Duodenal mucosa (tissue), 2 donors: Measurements from ENCODE around the gene ZDHHC11.
"Not testable (repeated sequence)": the region's sequence is repeated elsewhere in the genome, so short reads cannot be mapped to it uniquely, and the experiment has no call there.

Experiments used
- H3K27ac ChIP-seq: one replicate; pipeline ENCODE4 v1.7.0; 2013; ENCODE audit warnings: low read depth, low read length
- H3K27me3 ChIP-seq, 2 donors: one replicate each; pipeline ENCODE4 v1.7.0; 2013; ENCODE audit warnings: low read length in 2 of 2, control low read depth in 1 of 2; ENCODE audit not compliant: insufficient read depth in 2 of 2, control insufficient read depth in 1 of 2
- H3K36me3 ChIP-seq, 2 donors: one replicate each; pipeline ENCODE4 v1.7.0; 2013; ENCODE audit warnings: low read length in 2 of 2, control low read depth in 1 of 2; ENCODE audit not compliant: insufficient read depth in 2 of 2, control insufficient read depth in 1 of 2
- H3K4me1 ChIP-seq, 2 donors: one replicate each; pipeline ENCODE4 v1.7.0; 2013; ENCODE audit warnings: low read length in 2 of 2, control low read depth in 1 of 2; ENCODE audit not compliant: insufficient read depth in 2 of 2, control insufficient read depth in 1 of 2
- H3K4me3 ChIP-seq, 2 donors: one replicate each; pipeline ENCODE4 v1.7.0; 2013; ENCODE audit warnings: low read length in 2 of 2, low read depth in 1 of 2
- H3K9ac ChIP-seq, 2 donors: one replicate each; pipeline ENCODE4 v1.7.0; 2013; ENCODE audit warnings: low read length in 2 of 2, low read depth in 1 of 2
- H3K9me3 ChIP-seq, 2 donors: one replicate each; pipeline ENCODE4 v1.7.0; 2013; ENCODE audit warnings: low read length in 2 of 2, control low read depth in 1 of 2; ENCODE audit not compliant: control insufficient read depth in 1 of 2

Gene ZDHHC11

DNA sequence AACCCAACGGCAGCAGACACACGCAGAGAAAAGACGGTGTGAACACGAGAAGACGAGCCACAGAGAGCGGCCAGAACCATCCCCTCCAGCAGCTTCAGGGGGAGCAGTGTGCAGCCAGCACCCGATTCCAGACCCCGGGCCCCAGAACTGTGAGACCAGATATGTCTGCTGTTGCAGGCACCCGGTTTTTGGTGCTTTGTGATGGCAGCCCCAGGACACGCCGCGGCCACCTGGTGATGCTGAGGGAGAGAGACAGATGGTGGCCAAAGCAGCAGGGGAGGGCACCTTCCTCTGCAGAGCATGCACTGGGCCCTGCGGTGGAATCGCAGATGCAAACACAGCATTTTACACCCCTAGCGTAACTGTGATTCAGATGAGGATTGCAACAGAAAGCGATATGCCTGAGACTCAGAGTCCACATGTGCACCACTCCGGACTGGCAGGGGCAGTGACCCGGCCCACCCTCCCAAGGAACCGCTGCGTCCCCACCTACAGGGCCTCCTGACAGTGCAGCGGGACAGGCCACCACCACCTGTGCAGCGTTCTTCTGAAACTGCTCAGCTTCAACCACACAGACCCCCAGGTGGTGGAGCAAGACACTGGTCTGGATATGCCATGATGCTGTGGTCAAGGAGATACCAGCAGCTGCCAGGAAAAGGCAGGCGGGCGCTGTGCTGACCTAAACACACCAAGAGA, 90.3 kb downstream of the ZDHHC11 start:
- H3K27me3 ChIP-seq: no peaks in the 10 kb centered on the region
- no peaks in the 10 kb centered on the region for H3K36me3 ChIP-seq
- no peak overlapping the region for H3K4me3 ChIP-seq
- no peaks in the 10 kb centered on the region for H3K9me3 ChIP-seq
- H3K9ac ChIP-seq: no peak overlapping the region
- H3K4me1 ChIP-seq: peaks cover 28 to 36% of the 10 kb centered on the region in 2 donors
- H3K27ac ChIP-seq: no peak overlapping the region

DNA sequence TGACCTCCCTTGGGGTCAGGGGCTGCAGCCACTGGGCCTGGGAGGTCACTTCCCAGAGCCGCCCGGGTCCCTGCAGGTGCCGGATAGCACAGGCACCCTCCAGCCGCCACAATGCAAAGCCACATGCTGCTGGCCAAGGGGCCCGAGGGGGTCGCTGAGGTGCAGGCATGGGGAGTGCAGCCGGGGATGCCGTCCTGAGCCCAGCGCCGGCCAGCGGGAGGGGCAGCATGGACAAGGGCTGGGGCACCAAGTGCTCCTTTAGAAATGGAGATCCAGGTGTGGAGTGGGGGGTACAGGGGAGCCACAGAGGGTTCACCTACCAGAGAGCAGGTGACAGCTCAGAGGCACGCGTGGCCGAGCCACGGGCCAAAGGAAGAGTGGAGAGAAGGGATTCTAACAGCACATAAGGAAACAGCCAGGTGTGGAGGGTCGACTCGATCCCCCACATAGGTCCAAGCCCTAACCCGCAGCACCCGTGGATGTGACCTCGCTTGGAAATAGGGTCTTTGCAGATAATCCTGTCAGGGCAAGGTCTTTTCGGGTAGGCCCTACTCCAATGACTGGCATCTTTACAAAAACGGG, 90.9 kb downstream of the ZDHHC11 start:
- Histone ChIP-seq H3K27me3 (no peaks in the 10 kb centered on the region), H3K9me3 (no peaks in the 10 kb centered on the region), H3K4me3 (no peak overlapping the region), H3K4me1 (peaks cover 28 to 36% of the 10 kb centered on the region in 2 donors), H3K27ac (no peak overlapping the region), H3K9ac (peak overlapping the region; percentile 21 to 44), H3K36me3 (no peaks in the 10 kb centered on the region)

DNA sequence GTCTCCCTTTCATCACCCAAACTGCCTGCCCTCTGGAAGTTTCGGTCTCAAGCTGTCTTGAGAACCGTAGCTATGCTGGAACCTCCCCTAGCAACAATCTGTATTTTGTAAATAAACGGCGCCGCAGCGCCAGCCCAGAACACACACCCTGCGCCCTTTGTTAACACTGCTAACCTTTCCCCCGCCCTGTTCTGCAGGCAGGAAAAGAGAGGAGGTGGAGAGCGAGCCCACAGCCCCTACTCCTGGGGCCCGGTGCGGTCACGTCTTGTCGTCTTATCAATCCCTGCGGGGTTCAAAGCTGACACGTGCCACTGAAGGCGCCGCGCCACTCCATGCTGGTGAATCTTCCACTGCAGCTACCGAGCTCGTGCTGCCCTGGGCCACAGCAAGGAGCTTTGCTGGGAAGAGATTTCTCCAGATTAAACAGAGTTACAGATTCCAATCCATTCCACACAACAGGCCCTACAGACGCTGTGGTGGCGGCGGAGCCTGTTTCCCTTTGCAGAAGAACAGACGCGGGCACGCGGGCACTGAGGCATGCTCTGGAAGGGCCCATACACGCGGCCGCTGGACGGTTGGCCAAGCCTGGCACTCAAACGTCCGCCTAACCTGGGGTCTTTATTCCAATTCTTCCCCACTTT, 91.6 kb downstream of the ZDHHC11 start:
- Histone ChIP-seq H3K4me1 (peaks cover 28 to 36% of the 10 kb centered on the region in 2 donors), H3K9me3 (no peaks in the 10 kb centered on the region), H3K9ac (peak overlapping the region; percentile 21 to 44), H3K27me3 (no peaks in the 10 kb centered on the region), H3K27ac (no peak overlapping the region), H3K4me3 (peak overlapping the region in 1 of 2 donors; percentile 42), H3K36me3 (no peaks in the 10 kb centered on the region)

DNA sequence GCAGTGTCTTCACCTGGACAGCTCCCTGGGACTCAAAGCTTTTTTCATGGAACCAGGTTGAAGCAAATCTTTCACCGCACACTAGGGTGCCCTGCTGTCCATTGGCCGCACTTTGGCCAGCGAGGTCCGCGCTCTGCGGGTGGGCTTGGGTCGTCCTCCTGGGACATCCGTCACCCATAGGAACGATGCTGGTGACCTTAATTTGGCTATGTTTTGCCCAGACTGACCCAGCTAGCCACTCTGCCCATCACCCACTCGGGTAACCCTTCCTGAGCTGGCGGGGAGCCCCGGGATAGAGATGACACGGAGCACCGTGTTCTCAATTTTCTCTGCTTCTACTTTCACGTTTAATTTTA, 92.1 kb downstream of the ZDHHC11 start:
- Histone ChIP-seq H3K4me1 (peaks cover 28 to 36% of the 10 kb centered on the region in 2 donors), H3K27me3 (no peaks in the 10 kb centered on the region), H3K4me3 (peak overlapping the region; percentile 33 to 42), H3K36me3 (no peaks in the 10 kb centered on the region), H3K9me3 (no peaks in the 10 kb centered on the region), H3K27ac (no peak overlapping the region), H3K9ac (peak overlapping the region; percentile 30 to 52)

- Histone ChIP-seq H3K9me3 (no peaks in the 10 kb centered on the region), H3K4me3 (peak overlapping the region; percentile 33 to 42), H3K27me3 (no peaks in the 10 kb centered on the region), H3K4me1 (peaks cover 28 to 36% of the 10 kb centered on the region in 2 donors), H3K9ac (peak overlapping the region; percentile 30 to 52), H3K27ac (peak overlapping the region; percentile 1), H3K36me3 (no peaks in the 10 kb centered on the region)
Observed at GRCh38 chr5:757931-758697, 92.7 kb downstream of the ZDHHC11 start.

DNA sequence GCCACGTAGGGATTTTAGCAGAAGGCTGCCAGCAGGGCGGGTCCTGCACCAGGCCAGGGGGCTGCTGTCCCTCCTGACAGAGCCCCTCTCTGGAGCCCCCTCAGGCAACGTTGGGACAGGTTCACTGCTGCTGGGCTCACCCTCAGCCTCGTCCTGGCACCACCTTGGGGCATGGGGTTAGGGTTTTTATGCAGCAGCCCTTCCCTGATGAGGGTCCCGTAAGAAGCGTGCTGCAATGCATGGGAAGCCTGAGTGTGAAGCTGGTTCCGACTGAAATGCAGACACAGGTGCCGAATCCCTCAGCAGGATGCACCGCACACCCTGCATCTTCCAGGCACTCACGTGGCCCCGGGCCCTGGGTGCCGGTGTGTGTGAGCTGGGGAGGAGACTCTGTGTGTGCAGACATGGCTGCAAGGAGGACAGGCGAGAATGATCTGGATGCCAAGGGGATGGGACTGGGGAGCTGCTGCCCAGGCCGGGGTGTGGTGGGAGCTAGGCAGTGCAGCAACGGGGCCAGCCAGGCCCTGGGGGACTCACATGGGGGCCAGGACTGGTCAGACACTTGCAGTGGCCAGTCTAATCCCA, 93.3 kb downstream of the ZDHHC11 start:
- no peaks in the 10 kb centered on the region for H3K9me3 ChIP-seq
- no peaks in the 10 kb centered on the region for H3K36me3 ChIP-seq
- H3K4me3 ChIP-seq: peak overlapping the region in 1 of 2 donors; percentile 26
- H3K27ac ChIP-seq: no peak overlapping the region
- peak overlapping the region; percentile 21 to 30 for H3K9ac ChIP-seq
- H3K4me1 ChIP-seq: peaks cover 28 to 36% of the 10 kb centered on the region in 2 donors
- H3K27me3 ChIP-seq: no peaks in the 10 kb centered on the region

DNA sequence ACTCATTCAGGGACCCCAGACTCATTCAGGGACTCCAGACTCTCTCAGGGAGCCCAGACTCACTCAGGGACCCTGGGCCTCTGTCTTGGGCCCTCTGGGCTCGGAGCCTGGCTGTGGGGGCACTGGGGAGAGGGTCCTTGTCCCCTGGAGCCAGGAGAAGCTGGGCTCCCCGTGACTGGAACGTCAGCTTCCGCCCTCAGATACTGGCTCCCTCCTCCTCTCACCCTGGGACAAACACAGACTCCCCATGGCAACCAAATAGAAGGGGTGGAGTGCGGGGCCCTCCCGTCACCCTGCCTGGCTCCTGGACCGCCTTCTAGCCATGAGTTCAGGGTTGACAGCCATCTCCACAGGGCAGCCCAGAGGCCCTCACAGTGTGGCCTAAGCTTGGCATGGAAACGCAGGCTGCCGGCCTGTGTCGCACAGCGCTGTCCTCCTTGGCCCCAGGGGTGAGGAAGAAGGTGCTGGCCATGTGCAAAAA, 93.9 kb downstream of the ZDHHC11 start:
- H3K4me1 ChIP-seq: peaks cover 28 to 36% of the 10 kb centered on the region in 2 donors
- no peaks in the 10 kb centered on the region for H3K36me3 ChIP-seq
- no peak overlapping the region for H3K4me3 ChIP-seq
- no peaks in the 10 kb centered on the region for H3K27me3 ChIP-seq
- no peak overlapping the region for H3K27ac ChIP-seq
- no peaks in the 10 kb centered on the region for H3K9me3 ChIP-seq
- H3K9ac ChIP-seq: peak overlapping the region in 1 of 2 donors; percentile 25

DNA sequence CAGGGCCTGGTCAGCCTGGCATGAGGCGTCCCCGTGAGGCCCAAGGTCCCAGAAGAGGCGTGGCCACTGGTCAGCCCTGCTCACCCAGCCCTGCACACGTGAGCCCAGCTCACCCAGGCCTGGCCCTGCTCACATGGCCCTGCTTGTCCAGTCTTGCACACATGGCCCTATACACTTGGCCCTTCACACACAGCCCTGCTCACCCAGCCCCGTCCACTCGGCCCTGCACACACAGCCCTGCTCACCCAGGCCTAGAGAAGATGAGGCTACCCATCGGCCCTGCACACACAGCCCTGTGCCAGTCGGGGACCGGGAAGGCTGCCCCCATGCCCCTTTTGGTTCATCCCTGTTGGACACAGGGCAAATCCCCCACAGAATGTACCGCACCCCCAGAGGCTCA, 94.6 kb downstream of the ZDHHC11 start:
- Histone ChIP-seq H3K4me1 (peaks cover 28 to 36% of the 10 kb centered on the region in 2 donors), H3K36me3 (no peaks in the 10 kb centered on the region), H3K4me3 (no peak overlapping the region), H3K27ac (no peak overlapping the region), H3K9ac (no peak overlapping the region), H3K9me3 (no peaks in the 10 kb centered on the region), H3K27me3 (no peaks in the 10 kb centered on the region)

- H3K9me3 ChIP-seq, H3K9ac ChIP-seq, H3K27me3 ChIP-seq, H3K36me3 ChIP-seq, H3K4me3 ChIP-seq, H3K27ac ChIP-seq: not testable (repeated sequence)
- peaks cover 23 to 26% of the 10 kb centered on the region in 2 donors for H3K4me1 ChIP-seq
Observed at GRCh38 chr5:754143-754632, 96.6 kb downstream of the ZDHHC11 start.
